DMS153 (cell line): Measurements from ENCODE around the gene SHCBP1L.

Source experiments
- DNase-seq: peaks from one replicate; lab custom pipeline; 2025; lab: John Stamatoyannopoulos, UW

Gene SHCBP1L

GRCh38 chr1:182890927-182891610 is 61.9 kb downstream of the SHCBP1L start:
- peak; percentile 71 for DNase-seq

GRCh38 chr1:182889997-182890396 is 63.0 kb downstream of the SHCBP1L start:
- no peak for DNase-seq

- DNase-seq, result no peak
Measured at GRCh38 chr1:182888736-182889531, 64.0 kb downstream of the SHCBP1L start.

- DNase-seq, result no peak
Measured at GRCh38 chr1:182886985-182887384, 66.0 kb downstream of the SHCBP1L start.

GRCh38 chr1:182885591-182885990 is 67.4 kb downstream of the SHCBP1L start:
- DNase-seq, result no peak

GRCh38 chr1:182884872-182885271 is 68.1 kb downstream of the SHCBP1L start:
- no peak for DNase-seq

- no peak for DNase-seq
Measured at GRCh38 chr1:182877842-182878241, 75.1 kb downstream of the SHCBP1L start.

- DNase-seq, result no peak
Measured at GRCh38 chr1:182877331-182877730, 75.6 kb downstream of the SHCBP1L start.

GRCh38 chr1:182875889-182876288 is 77.1 kb downstream of the SHCBP1L start:
- DNase-seq, result no peak

- DNase-seq, result no peak
Measured at GRCh38 chr1:182872881-182873280, 80.1 kb downstream of the SHCBP1L start.

GRCh38 chr1:182869241-182869666 is 83.7 kb downstream of the SHCBP1L start:
- no peak for DNase-seq

GRCh38 chr1:182867861-182868260 is 85.1 kb downstream of the SHCBP1L start:
- DNase-seq, result no peak

GRCh38 chr1:182863940-182864339 is 89.0 kb downstream of the SHCBP1L start:
- no peak for DNase-seq

GRCh38 chr1:182862827-182863226 is 90.1 kb downstream of the SHCBP1L start:
- DNase-seq, result no peak

- DNase-seq, result no peak
Measured at GRCh38 chr1:182861994-182862393, 91.0 kb downstream of the SHCBP1L start.

- no peak for DNase-seq
Measured at GRCh38 chr1:182860658-182861057, 92.3 kb downstream of the SHCBP1L start.

- DNase-seq, result no peak
Measured at GRCh38 chr1:182857212-182857611, 95.8 kb downstream of the SHCBP1L start.

- DNase-seq, result no peak
Measured at GRCh38 chr1:182855911-182856310, 97.1 kb downstream of the SHCBP1L start.

GRCh38 chr1:182851825-182852224 is 101.1 kb downstream of the SHCBP1L start:
- DNase-seq, result no peak

GRCh38 chr1:182850319-182850718 is 102.6 kb downstream of the SHCBP1L start:
- no peak for DNase-seq
